Activated B cell treated with CpG ODN at 0.5 μM for 24 hours (primary cell): Measurements from ENCODE around the gene KCND2. TPM values are rescaled to one million over a fixed set of nuclear protein-coding genes. Genes with fewer than 3 reads are reported as not detected.

ENCODE experiments used
- ATAC-seq: fragments of 200-7000 bp; cut with Tn5 transposase; one replicate; pipeline ENCODE4 v1.10.0; 2021; ENCODE audit warnings: low read depth, mild to moderate bottlenecking, moderate library complexity
- CTCF ChIA-PET: fragments of 350-600 bp; sonication (Branson Sonifier 250); formaldehyde crosslinking; loops from one replicate; lab custom pipeline; 2021; ENCODE audit warnings: antibody characterized with exemption; lab: Charles Lee
- POLR2A ChIA-PET: fragments of 350-600 bp; sonication (Branson Sonifier 250); formaldehyde crosslinking; loops from one replicate; lab custom pipeline; 2021; ENCODE audit warnings: antibody characterized with exemption; lab: Charles Lee
- DNase-seq: peaks from one replicate; pipeline ENCODE4 v3.0.0; 2022
- H3K27ac Mint-ChIP-seq: one replicate; pipeline ENCODE4 v1.8.0; 2020; ENCODE audit warnings: mixed read lengths
- H3K27me3 Mint-ChIP-seq: one replicate; pipeline ENCODE4 v1.8.0; 2021; ENCODE audit warnings: mixed read lengths
- H3K36me3 Mint-ChIP-seq: one replicate; pipeline ENCODE4 v1.8.0; 2021; ENCODE audit warnings: low read depth, mixed read lengths
- H3K4me1 Mint-ChIP-seq: one replicate; pipeline ENCODE4 v1.8.0; 2021; ENCODE audit warnings: mixed read lengths
- H3K4me3 Mint-ChIP-seq: one replicate; pipeline ENCODE4 v1.8.0; 2020; ENCODE audit warnings: mild to moderate bottlenecking, mixed read lengths
- H3K9me3 Mint-ChIP-seq: one replicate; pipeline ENCODE4 v1.8.0; 2020; ENCODE audit warnings: mixed read lengths
- CTCF ChIP-seq: fragments of 200-600 bp; IDR thresholded peaks from one replicate; pipeline ENCODE4 v1.8.0; 2022; ENCODE audit warnings: antibody characterized with exemption, mild to moderate bottlenecking
- intact Hi-C: fragments of 100-400 bp; cut with micrococcal nuclease; formaldehyde crosslinking; loops from one replicate; pipeline ENCODE4 v1.15.1; 2024
- total RNA-seq: library from RNA; stranded (reverse); gene quantifications from 2 replicates; pipeline ENCODE4 v1.2.3, GENCODE V29; 2022

The KCND2 gene
- total RNA-seq, 1 donor from 2014 or later, result not detected

GRCh38 chr7:120733143-120733542 is 460.2 kb downstream of the KCND2 start:
- DNase-seq, result no peak
- intact Hi-C loops, result no loop called here
- Mint-ChIP-seq H3K27ac (no peak overlapping the region), H3K4me3 (no peak overlapping the region), H3K4me1 (no peaks in the 10 kb centered on the region), H3K36me3 (no peaks in the 10 kb centered on the region), H3K9me3 (no peaks in the 10 kb centered on the region), H3K27me3 (no peaks in the 10 kb centered on the region)
- ATAC-seq, result no peak
- TF ChIP-seq CTCF, result no peak
- POLR2A ChIA-PET, result no interaction called here
- CTCF ChIA-PET, result no interaction called here

- ChIA-PET POLR2A (no interaction called here), CTCF (no interaction called here)
- Mint-ChIP-seq H3K36me3 (no peaks in the 10 kb centered on the region), H3K27me3 (no peaks in the 10 kb centered on the region), H3K4me1 (no peaks in the 10 kb centered on the region), H3K4me3 (no peak overlapping the region), H3K9me3 (no peaks in the 10 kb centered on the region), H3K27ac (no peak overlapping the region)
- intact Hi-C loops, result no loop called here
- no peak for DNase-seq
- no peak for TF ChIP-seq CTCF
- ATAC-seq, result no peak
Observed at GRCh38 chr7:120733835-120734234, 460.9 kb downstream of the KCND2 start.

GRCh38 chr7:120735791-120736190 is 462.8 kb downstream of the KCND2 start:
- CTCF ChIA-PET, result no interaction called here
- no peak overlapping the region for H3K4me3 Mint-ChIP-seq
- no peaks in the 10 kb centered on the region for H3K9me3 Mint-ChIP-seq

GRCh38 chr7:120738816-120739215 is 465.8 kb downstream of the KCND2 start:
- H3K27ac Mint-ChIP-seq, result no peak overlapping the region
- ChIA-PET POLR2A (no interaction called here), CTCF (no interaction called here)
- intact Hi-C loops, result no loop called here
- H3K9me3 Mint-ChIP-seq, result no peaks in the 10 kb centered on the region
- H3K27me3 Mint-ChIP-seq, result no peaks in the 10 kb centered on the region
- ATAC-seq (no peak), DNase-seq (no peak)
- no peak for TF ChIP-seq CTCF
- no peak overlapping the region for H3K4me3 Mint-ChIP-seq
- no peaks in the 10 kb centered on the region for H3K4me1 Mint-ChIP-seq
- H3K36me3 Mint-ChIP-seq, result no peaks in the 10 kb centered on the region

More at GRCh38 chr7:120735791-120736190, 462.8 kb downstream of the KCND2 start:
- POLR2A ChIA-PET, result no interaction called here
- H3K4me1 Mint-ChIP-seq, result no peaks in the 10 kb centered on the region
- no peaks in the 10 kb centered on the region for H3K27me3 Mint-ChIP-seq
- no peak for TF ChIP-seq CTCF
- ATAC-seq (no peak), DNase-seq (no peak)
- no peaks in the 10 kb centered on the region for H3K36me3 Mint-ChIP-seq
- H3K27ac Mint-ChIP-seq, result no peak overlapping the region
- intact Hi-C loops, result no loop called here

- Mint-ChIP-seq H3K4me3 (no peak overlapping the region), H3K27me3 (no peaks in the 10 kb centered on the region), H3K27ac (no peak overlapping the region), H3K4me1 (no peaks in the 10 kb centered on the region), H3K9me3 (no peaks in the 10 kb centered on the region), H3K36me3 (no peaks in the 10 kb centered on the region)
- POLR2A ChIA-PET, result no interaction called here
- CTCF ChIA-PET, result no interaction called here
- ATAC-seq (no peak), DNase-seq (no peak)
- intact Hi-C loops, result no loop called here
- TF ChIP-seq CTCF, result no peak
Observed at GRCh38 chr7:120740348-120740747, 467.4 kb downstream of the KCND2 start.
